ENCODE results near the gene RPS6KA2. TPM values are rescaled to one million over a fixed set of nuclear protein-coding genes. Genes with fewer than 3 reads are reported as not detected.

The RPS6KA2 gene
- total and polyA plus RNA-seq, 8 donors = 7.9 to 95.4 (median 22.9) TPM

GRCh38 chr6:166509193-166509592 lies 117.9 kb downstream of the RPS6KA2 start:
- H3K4me3 ChIP-seq = no peak overlapping the region
- intact Hi-C loops (cut with DNase I) = no loop called here
- H3K9me3 ChIP-seq = no peaks in the 10 kb centered on the region
- no peaks in the 10 kb centered on the region for H3K4me1 ChIP-seq
- no peak overlapping the region for H3K27ac ChIP-seq
- FAIRE-seq (no peak), ATAC-seq (no peak), DNase-seq (no peak)
- WGBS, 2 donors = 92% methylated on average over 8 of the region's 8 CpGs
- TF ChIP-seq, protein P1, sequence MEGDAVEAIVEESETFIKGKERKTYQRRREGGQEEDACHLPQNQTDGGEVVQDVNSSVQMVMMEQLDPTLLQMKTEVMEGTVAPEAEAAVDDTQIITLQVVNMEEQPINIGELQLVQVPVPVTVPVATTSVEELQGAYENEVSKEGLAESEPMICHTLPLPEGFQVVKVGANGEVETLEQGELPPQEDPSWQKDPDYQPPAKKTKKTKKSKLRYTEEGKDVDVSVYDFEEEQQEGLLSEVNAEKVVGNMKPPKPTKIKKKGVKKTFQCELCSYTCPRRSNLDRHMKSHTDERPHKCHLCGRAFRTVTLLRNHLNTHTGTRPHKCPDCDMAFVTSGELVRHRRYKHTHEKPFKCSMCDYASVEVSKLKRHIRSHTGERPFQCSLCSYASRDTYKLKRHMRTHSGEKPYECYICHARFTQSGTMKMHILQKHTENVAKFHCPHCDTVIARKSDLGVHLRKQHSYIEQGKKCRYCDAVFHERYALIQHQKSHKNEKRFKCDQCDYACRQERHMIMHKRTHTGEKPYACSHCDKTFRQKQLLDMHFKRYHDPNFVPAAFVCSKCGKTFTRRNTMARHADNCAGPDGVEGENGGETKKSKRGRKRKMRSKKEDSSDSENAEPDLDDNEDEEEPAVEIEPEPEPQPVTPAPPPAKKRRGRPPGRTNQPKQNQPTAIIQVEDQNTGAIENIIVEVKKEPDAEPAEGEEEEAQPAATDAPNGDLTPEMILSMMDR (IDR thresholded peaks at IDR 0.05) = no peak
- H3K27me3 ChIP-seq = no peaks in the 10 kb centered on the region
- H3K36me3 ChIP-seq = peaks cover 0 to 16% (median 5%) of the 10 kb centered on the region in 3 donors

DNA sequence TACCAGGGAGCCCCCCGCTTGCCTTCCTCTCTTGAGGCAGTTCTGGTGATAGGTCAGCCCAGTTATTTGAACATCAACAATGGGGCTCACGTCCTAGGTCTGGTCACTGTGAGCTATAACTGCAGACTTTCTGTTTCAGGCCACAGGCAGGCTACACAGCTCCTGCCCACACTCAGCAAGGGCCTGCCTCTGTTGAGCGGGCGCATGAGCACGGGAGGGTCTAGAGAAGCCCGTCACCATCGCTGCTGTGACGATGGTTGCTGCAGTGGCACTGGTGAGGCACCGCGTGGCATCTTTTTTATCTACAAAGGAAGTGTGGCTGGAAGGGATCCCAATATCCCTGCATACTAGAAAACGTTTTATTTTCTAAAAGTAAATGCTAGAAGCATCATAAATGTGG lies 118.3 kb downstream of the RPS6KA2 start:
- WGBS, 2 donors = 90 to 92% methylated on average over 11 of the region's 11 CpGs
- no peak overlapping the region for H3K4me3 ChIP-seq
- TF ChIP-seq, protein P1 (IDR thresholded peaks at IDR 0.05) = no peak
- intact Hi-C loops (cut with DNase I) = no loop called here
- H3K27ac ChIP-seq = no peak overlapping the region
- peaks cover 0 to 16% (median 5%) of the 10 kb centered on the region in 3 donors for H3K36me3 ChIP-seq
- ATAC-seq = no peak
- FAIRE-seq = no peak
- DNase-seq = no peak
- H3K4me1 ChIP-seq = no peaks in the 10 kb centered on the region
- H3K27me3 ChIP-seq = no peaks in the 10 kb centered on the region
- no peaks in the 10 kb centered on the region for H3K9me3 ChIP-seq

DNA sequence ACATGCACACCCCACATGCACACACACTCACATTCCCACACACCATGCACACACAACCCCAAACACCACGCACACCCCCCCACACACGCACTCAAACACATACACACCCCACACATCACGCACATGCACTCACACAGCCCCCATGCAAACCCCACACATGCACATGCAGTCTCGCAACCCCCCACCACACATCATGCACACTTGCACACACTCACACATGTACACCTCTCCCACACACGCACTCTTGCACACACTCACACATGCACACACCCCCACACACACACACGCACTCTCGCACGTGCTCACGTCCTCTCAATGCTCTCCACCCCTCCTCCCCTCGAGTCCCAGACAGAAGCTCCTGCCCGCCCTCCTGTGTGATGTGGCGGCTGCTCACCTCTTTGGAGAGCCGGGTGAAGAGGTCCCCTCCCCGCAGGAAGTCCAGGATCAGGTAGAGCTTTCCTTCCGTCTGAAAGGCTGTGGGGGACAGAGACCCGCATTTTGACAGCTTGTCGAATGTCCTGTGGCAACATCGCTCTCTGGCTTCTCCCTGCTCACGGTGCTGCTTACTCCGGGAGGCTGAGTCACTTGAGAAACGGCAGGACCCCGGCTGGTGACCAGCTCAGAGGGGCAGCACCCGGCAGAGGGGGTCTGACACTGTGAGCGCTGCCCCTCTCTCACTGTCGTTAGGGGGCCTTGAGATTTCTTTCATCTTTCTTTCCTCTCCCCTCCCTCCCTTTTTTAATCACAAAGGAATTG lies 119.1 kb downstream of the RPS6KA2 start:
- ATAC-seq (no peak), DNase-seq (no peak), FAIRE-seq (no peak)
- H3K9me3 ChIP-seq = no peaks in the 10 kb centered on the region
- 91 to 92% methylated on average over 25 of the region's 25 CpGs for WGBS, 2 donors
- peaks cover 0 to 16% (median 5%) of the 10 kb centered on the region in 3 donors for H3K36me3 ChIP-seq
- H3K27me3 ChIP-seq = no peaks in the 10 kb centered on the region
- H3K4me3 ChIP-seq = no peak overlapping the region
- intact Hi-C loops (cut with DNase I) = no loop called here
- TF ChIP-seq, protein P1 (IDR thresholded peaks at IDR 0.05) = no peak
- no peaks in the 10 kb centered on the region for H3K4me1 ChIP-seq
- no peak overlapping the region for H3K27ac ChIP-seq

GRCh38 chr6:166507380-166507779 lies 119.7 kb downstream of the RPS6KA2 start:
- ATAC-seq = no peak
- Histone ChIP-seq H3K36me3 (peaks cover 0 to 16% (median 5%) of the 10 kb centered on the region in 3 donors), H3K9me3 (no peaks in the 10 kb centered on the region), H3K4me1 (no peaks in the 10 kb centered on the region), H3K4me3 (no peak overlapping the region), H3K27ac (no peak overlapping the region), H3K27me3 (no peaks in the 10 kb centered on the region)
- 90 to 97% methylated on average over 2 of the region's 2 CpGs for WGBS, 2 donors
- TF ChIP-seq, protein P1 (IDR thresholded peaks at IDR 0.05) = no peak
- intact Hi-C loops (cut with DNase I) = no loop called here
- no peak for DNase-seq
- no peak for FAIRE-seq
